Measurements from ENCODE around the gene GPR157.

Gene GPR157

DNA sequence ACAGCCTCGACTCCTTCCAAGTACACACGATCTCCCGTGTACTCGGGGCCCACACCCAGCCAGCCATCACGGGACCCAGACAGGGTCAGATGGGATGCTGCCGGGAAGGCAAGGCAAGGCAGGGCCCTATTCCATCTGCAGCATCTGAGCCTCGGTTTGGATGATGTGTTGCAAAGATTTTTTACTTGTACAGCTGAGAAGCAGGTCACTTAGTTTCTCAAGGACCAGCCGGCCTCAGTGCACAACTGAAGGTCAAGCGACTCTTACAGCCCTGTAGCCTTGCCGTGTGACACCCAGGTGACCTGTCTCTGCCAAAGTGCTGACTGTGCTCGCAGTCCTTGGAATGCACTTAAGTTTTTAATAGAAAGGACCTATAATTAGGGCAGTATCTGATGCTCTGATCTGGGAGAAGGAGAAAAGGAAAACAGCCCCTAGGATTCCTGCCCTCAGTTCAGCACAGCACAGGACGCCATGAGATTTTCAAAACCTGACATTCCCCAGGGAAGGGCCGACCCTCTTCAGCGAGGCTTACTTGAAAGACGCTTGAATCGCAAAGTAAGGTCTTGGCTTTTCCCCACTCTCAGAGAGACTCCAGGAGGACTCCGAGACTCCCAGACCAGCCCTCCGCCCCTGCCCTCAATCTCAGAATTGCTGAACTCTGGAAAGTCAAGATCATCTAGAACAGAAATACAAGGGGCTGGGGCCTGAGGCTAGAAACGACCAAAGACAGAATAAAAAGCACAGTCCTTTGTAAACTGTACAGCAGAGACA, 1.3 kb downstream of the GPR157 start:
- no peak for TF ChIP-seq POLR2AphosphoS5 (IDR thresholded peaks at IDR 0.05; ENCODE audit: low read depth, low read length)
- no peak for TF ChIP-seq TAF1 (IDR thresholded peaks at IDR 0.05; ENCODE audit: borderline replicate concordance, insufficient read depth, low read length)
- TF ChIP-seq, protein P1, sequence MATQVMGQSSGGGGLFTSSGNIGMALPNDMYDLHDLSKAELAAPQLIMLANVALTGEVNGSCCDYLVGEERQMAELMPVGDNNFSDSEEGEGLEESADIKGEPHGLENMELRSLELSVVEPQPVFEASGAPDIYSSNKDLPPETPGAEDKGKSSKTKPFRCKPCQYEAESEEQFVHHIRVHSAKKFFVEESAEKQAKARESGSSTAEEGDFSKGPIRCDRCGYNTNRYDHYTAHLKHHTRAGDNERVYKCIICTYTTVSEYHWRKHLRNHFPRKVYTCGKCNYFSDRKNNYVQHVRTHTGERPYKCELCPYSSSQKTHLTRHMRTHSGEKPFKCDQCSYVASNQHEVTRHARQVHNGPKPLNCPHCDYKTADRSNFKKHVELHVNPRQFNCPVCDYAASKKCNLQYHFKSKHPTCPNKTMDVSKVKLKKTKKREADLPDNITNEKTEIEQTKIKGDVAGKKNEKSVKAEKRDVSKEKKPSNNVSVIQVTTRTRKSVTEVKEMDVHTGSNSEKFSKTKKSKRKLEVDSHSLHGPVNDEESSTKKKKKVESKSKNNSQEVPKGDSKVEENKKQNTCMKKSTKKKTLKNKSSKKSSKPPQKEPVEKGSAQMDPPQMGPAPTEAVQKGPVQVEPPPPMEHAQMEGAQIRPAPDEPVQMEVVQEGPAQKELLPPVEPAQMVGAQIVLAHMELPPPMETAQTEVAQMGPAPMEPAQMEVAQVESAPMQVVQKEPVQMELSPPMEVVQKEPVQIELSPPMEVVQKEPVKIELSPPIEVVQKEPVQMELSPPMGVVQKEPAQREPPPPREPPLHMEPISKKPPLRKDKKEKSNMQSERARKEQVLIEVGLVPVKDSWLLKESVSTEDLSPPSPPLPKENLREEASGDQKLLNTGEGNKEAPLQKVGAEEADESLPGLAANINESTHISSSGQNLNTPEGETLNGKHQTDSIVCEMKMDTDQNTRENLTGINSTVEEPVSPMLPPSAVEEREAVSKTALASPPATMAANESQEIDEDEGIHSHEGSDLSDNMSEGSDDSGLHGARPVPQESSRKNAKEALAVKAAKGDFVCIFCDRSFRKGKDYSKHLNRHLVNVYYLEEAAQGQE (IDR thresholded peaks at IDR 0.05; ENCODE audit: insufficient read depth in 1 of 2, low read depth in 2 of 2, low read length in 2 of 2): no peak
- no peak for TF ChIP-seq SIN3A (IDR thresholded peaks at IDR 0.05; ENCODE audit: borderline replicate concordance, insufficient read depth, low read length)
- TF ChIP-seq FOXP2 (optimal IDR thresholded peaks at IDR 0.05; ENCODE audit: borderline replicate concordance, extremely low read depth, extremely low read length, insufficient read depth): no peak

DNA sequence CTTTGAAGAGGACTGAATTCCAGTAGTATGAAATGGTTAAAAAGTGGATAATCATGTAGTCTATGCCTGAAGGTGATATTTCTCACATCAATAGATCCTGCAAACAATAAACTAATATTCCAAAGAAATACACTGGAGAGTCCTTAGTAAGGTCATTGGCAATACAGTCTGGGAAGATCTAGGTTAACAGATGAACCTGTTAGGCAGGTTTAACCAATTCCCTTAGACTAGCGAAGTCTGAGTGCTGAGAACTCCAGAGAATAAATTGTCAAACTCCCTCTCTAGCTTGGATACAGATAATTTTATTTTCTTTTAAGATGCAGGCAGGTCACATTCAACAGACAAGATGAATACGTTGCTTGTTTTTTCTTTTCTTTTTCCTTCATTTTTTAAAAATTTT, 2.4 kb downstream of the GPR157 start:
- no peak for TF ChIP-seq TAF1 (IDR thresholded peaks at IDR 0.05; ENCODE audit: borderline replicate concordance, insufficient read depth, low read length)
- no peak for TF ChIP-seq POLR2AphosphoS5 (IDR thresholded peaks at IDR 0.05; ENCODE audit: low read depth, low read length)
- TF ChIP-seq SIN3A (IDR thresholded peaks at IDR 0.05; ENCODE audit: borderline replicate concordance, insufficient read depth, low read length): no peak
- TF ChIP-seq, protein P1 (IDR thresholded peaks at IDR 0.05; ENCODE audit: insufficient read depth in 1 of 2, low read depth in 2 of 2, low read length in 2 of 2): no peak
- TF ChIP-seq FOXP2 (optimal IDR thresholded peaks at IDR 0.05; ENCODE audit: borderline replicate concordance, extremely low read depth, extremely low read length, insufficient read depth): no peak

DNA sequence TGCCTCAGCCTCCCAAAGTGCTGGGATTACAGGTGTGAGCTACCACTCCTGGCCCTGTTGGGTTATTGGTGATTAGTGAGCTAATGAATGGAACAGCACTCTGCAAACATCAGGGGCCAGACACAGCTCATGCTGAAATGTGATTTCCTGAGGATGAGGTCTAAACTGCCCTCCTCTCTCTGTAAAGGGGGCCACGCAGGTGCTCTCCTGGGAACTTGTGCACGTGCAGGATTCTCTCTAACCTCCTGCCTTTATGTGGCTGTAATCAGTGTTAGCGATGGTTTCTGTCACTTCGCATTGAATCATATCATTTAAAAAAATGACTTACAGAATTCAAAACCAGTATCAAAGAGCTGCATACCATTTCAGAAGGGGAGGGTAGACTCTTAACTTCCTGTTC, 3.6 kb downstream of the GPR157 start:
- TF ChIP-seq, protein P1 (IDR thresholded peaks at IDR 0.05; ENCODE audit: insufficient read depth in 1 of 2, low read depth in 2 of 2, low read length in 2 of 2): no peak
- TF ChIP-seq TAF1 (IDR thresholded peaks at IDR 0.05; ENCODE audit: borderline replicate concordance, insufficient read depth, low read length) (no peak), SIN3A (IDR thresholded peaks at IDR 0.05; ENCODE audit: borderline replicate concordance, insufficient read depth, low read length) (no peak), FOXP2 (optimal IDR thresholded peaks at IDR 0.05; ENCODE audit: borderline replicate concordance, extremely low read depth, extremely low read length, insufficient read depth) (no peak), POLR2AphosphoS5 (IDR thresholded peaks at IDR 0.05; ENCODE audit: low read depth, low read length) (no peak)

DNA sequence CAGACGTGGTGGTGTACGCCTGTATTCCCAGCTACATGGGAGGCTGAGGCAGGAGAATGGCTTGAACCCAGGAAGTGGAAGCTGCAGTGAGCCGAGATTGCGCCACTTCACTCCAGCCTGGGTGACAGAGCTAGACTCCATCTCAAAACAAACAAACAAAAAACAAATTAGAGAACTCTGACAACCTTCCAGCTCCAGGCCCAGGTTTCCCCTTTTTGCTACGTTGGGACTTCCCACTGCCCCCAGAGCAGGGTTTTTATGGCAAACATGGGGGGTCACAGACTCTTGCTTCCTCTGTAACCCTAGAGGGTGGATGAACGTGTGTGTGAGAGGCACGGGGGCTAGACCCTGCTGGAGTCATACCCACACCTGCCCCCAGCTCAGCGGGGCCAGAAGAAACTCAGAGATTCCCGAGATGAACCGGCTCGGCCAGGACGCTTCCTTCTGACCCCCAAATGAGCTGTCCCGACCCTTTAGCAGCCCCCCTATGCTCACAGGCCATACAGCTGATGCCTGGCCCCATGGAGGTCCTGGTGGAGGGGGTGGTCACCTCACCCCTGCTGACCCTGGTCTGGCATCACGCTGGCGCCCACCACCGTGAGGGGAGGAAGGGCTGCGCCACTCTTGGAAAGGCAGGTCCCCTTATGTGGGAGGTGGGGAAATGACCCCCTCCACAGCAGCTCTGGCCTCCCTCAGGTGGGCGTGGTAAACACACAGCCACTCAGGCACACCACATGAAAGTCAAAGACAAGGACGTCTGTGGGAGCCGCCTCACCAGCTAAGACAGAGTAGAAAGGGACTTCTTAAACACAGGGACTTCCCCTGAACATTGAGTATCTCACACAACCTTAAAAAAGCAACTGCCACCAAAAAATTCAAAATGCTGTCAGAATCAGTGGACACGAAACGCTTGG, 7.1 kb downstream of the GPR157 start:
- TF ChIP-seq SIN3A (IDR thresholded peaks at IDR 0.05; ENCODE audit: borderline replicate concordance, insufficient read depth, low read length): no peak

DNA sequence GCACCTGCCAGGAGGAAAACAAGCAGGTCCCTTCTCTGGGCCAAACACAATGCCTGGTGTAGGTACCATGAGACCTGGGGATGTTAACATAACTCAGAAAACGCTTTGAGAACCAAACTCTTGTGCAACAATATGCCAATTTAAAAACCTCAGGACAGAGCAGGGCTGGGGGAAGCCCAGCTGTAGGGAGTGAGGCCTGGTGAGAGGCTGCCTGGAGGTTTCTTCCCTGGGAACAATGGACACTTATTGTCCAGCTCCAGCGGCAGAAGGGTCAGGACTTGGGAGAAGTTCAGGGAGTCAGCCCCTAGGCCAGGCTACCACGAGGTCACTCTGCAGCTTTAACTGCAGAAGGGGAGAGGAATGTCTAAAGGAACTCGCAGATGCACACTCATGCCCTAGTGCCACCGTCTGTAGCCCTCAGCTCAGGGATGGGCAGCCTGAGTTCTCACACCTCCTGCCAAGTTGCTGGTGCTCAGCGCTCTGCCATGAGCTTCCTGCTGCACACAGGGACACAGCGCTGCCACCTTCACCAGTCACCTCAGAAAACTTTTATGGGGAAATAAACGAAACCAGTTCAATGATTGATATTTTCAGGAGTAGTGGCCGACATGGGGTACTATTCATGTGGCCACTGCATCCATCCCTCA, 8.5 kb downstream of the GPR157 start:
- TF ChIP-seq POLR2AphosphoS5 (IDR thresholded peaks at IDR 0.05; ENCODE audit: low read depth, low read length) (no peak), FOXP2 (optimal IDR thresholded peaks at IDR 0.05; ENCODE audit: borderline replicate concordance, extremely low read depth, extremely low read length, insufficient read depth) (no peak), TAF1 (IDR thresholded peaks at IDR 0.05; ENCODE audit: borderline replicate concordance, insufficient read depth, low read length) (no peak), SIN3A (IDR thresholded peaks at IDR 0.05; ENCODE audit: borderline replicate concordance, insufficient read depth, low read length) (no peak)
- TF ChIP-seq, protein P1 (IDR thresholded peaks at IDR 0.05; ENCODE audit: insufficient read depth in 1 of 2, low read depth in 2 of 2, low read length in 2 of 2): no peak

All from PFSK-1 (cell line).